ENCODE results near the gene NUP42. TPM values are rescaled to one million over a fixed set of nuclear protein-coding genes. Genes with fewer than 3 reads are reported as not detected.

Gene NUP42
- total and polyA plus RNA-seq, 2 donors (not counting 3 experiments of a cell fraction or from before 2014, with no cell fraction given) = 31.5 to 38.6 TPM

DNA sequence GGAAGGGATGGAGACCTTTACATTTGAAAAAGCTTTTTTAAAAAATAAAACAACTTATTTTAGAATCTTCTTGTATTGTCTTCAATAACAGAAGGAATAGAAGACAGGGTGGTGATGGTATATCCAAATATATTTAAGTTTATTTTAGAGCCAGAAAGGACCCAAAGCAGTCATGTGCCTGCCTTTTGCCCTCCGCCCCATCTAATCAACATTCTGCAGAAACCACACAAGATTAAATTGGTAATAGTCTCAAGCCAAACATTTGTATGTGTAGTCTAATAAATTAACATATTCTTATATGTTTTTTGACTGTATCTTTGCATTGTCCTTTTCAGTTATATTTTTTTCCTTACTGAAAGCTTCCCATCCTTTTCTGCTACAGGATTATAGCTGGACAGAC lies 16.5 kb upstream of the NUP42 start:
- no peak for TF ChIP-seq POLR2A (IDR thresholded peaks at IDR 0.05; ENCODE audit: low read depth, low read length)
- no peak for TF ChIP-seq EZH2 (IDR thresholded peaks at IDR 0.05; ENCODE audit: borderline replicate concordance, low read depth, low read length, severe bottlenecking)
- TF ChIP-seq, protein P1, sequence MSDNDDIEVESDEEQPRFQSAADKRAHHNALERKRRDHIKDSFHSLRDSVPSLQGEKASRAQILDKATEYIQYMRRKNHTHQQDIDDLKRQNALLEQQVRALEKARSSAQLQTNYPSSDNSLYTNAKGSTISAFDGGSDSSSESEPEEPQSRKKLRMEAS (IDR thresholded peaks at IDR 0.05; ENCODE audit: insufficient read depth, insufficient read length) = no peak
- TF ChIP-seq, protein P2, sequence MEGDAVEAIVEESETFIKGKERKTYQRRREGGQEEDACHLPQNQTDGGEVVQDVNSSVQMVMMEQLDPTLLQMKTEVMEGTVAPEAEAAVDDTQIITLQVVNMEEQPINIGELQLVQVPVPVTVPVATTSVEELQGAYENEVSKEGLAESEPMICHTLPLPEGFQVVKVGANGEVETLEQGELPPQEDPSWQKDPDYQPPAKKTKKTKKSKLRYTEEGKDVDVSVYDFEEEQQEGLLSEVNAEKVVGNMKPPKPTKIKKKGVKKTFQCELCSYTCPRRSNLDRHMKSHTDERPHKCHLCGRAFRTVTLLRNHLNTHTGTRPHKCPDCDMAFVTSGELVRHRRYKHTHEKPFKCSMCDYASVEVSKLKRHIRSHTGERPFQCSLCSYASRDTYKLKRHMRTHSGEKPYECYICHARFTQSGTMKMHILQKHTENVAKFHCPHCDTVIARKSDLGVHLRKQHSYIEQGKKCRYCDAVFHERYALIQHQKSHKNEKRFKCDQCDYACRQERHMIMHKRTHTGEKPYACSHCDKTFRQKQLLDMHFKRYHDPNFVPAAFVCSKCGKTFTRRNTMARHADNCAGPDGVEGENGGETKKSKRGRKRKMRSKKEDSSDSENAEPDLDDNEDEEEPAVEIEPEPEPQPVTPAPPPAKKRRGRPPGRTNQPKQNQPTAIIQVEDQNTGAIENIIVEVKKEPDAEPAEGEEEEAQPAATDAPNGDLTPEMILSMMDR (IDR thresholded peaks at IDR 0.05; ENCODE audit: extremely low read depth in 1 of 2, insufficient read depth in 1 of 2, low read depth in 1 of 2, low read length in 2 of 2) = no peak
- no peak for TF ChIP-seq FOS (IDR thresholded peaks at IDR 0.05; ENCODE audit: borderline replicate concordance, insufficient read depth, low read length)
- TF ChIP-seq POLR2AphosphoS5 (IDR thresholded peaks at IDR 0.05; ENCODE audit: insufficient read depth, low read depth, low read length) = no peak
- no peak for TF ChIP-seq GATA2 (IDR thresholded peaks at IDR 0.05; ENCODE audit: insufficient read depth, insufficient read length, low read depth, low read length)
- TF ChIP-seq JUN (IDR thresholded peaks at IDR 0.05; ENCODE audit: borderline replicate concordance, insufficient read depth, insufficient read length, low read depth) = no peak
- no peak for TF ChIP-seq MYC (IDR thresholded peaks at IDR 0.05; ENCODE audit: low read depth, low read length)
- POLR2A ChIA-PET = no interaction called here
- BruUV-seq (replicated peaks) = no TSS peak

More for the DNA sequence above, 16.5 kb upstream of the NUP42 start:
- Histone ChIP-seq H3K4me3 (replicated peaks in 1 of 3; ENCODE audit: insufficient read depth in 1 of 3, low read depth in 1 of 3, low read length in 3 of 3) (no peak overlapping the region), H3K9me1 (replicated peaks; ENCODE audit: control insufficient read depth, extremely low read depth, insufficient read depth, low read length) (no peaks in the 10 kb centered on the region), H2AFZ (ENCODE audit: low read depth, low read length) (no peak overlapping the region), H3K36me3 (ENCODE audit: control insufficient read depth in 2 of 2, extremely low read depth in 1 of 2, insufficient read depth in 2 of 2, low read length in 2 of 2) (no peaks in the 10 kb centered on the region), H3K27me3 (ENCODE audit: control insufficient read depth in 2 of 2, insufficient read depth in 2 of 2, low read length in 2 of 2) (no peaks in the 10 kb centered on the region), H4K20me1 (replicated peaks; ENCODE audit: control insufficient read depth, extremely low read depth, insufficient read depth, low read length) (no peaks in the 10 kb centered on the region), H3K27ac (ENCODE audit: insufficient read depth, low read depth, low read length) (no peak overlapping the region), H3K9ac (replicated peaks; ENCODE audit: extremely low read depth, insufficient read depth, low read length) (no peak overlapping the region), H3K79me2 (ENCODE audit: control insufficient read depth, insufficient read depth, low read length) (no peaks in the 10 kb centered on the region), H3K4me1 (ENCODE audit: control insufficient read depth, extremely low read depth, insufficient read depth, low read length) (peaks cover 12% of the 10 kb centered on the region), H3K9me3 (replicated peaks; ENCODE audit: control insufficient read depth, insufficient read depth, low read length) (no peaks in the 10 kb centered on the region), H3K4me2 (ENCODE audit: insufficient read depth, low read length) (no peak overlapping the region)
- no peak for DNase-seq (ENCODE audit: low read depth, low spot score)
- CTCF ChIA-PET = interaction anchor here (0.6 to 1.4 kb wide), 2 partner anchors 10 to 20 kb away, joined by 3 to 4 read pairs; no protein-coding TSS in a partner anchor
- no peak for FAIRE-seq
- intact Hi-C loops (cut with micrococcal nuclease) (no loop called here), dilution Hi-C loops (cut with MboI; ENCODE audit: extremely low pct_ligation_motif_present, low sequenced_read_pairs) (no loop called here)

Data from endothelial cell of umbilical vein (primary cell).